Measurements from ENCODE around the gene CD163. TPM values are rescaled to one million over a fixed set of nuclear protein-coding genes. Genes with fewer than 3 reads are reported as not detected.

CD163 gene
- total RNA-seq, 6 donors from 2014 or later, result 267 to 721 (median 394) TPM

GRCh38 chr12:7496451-7496850 lies 7.1 kb downstream of the CD163 start:
- no peak for DNase-seq
- H3K4me3 ChIP-seq, result peak overlapping the region in 1 of 4 donors; percentile 39

GRCh38 chr12:7495136-7495535 lies 8.4 kb downstream of the CD163 start:
- no peak for ATAC-seq (ENCODE audit: low FRiP score in 2 of 2)
- Histone ChIP-seq H3K4me3 (peak overlapping the region in 1 of 4 donors; percentile 20), H3K36me3 (no peaks in the 10 kb centered on the region), H3K27ac (peak overlapping the region in 1 of 4 donors; percentile 32), H3K4me1 (no peaks in the 10 kb centered on the region), H3K9me3 (no peaks in the 10 kb centered on the region), H3K27me3 (no peaks in the 10 kb centered on the region)
- no peak for TF ChIP-seq CTCF (IDR thresholded peaks at IDR 0.05)
- TF ChIP-seq POLR2A (IDR thresholded peaks at IDR 0.05), result peak in 1 of 4 donors; percentile 8
- no peak for TF ChIP-seq POLR2AphosphoS5 (IDR thresholded peaks at IDR 0.05)
- no peak for TF ChIP-seq EP300 (IDR thresholded peaks at IDR 0.05)
- WGBS, 2 donors, result 90% methylated on average over 3 of the region's 3 CpGs
- DNase-seq, result no peak

More at GRCh38 chr12:7496451-7496850, 7.1 kb downstream of the CD163 start:
- Histone ChIP-seq H3K4me1 (no peaks in the 10 kb centered on the region), H3K27ac (peak overlapping the region in 1 of 4 donors; percentile 44), H3K36me3 (no peaks in the 10 kb centered on the region), H3K27me3 (no peaks in the 10 kb centered on the region), H3K9me3 (no peaks in the 10 kb centered on the region)
- 53 to 63% methylated on average over 4 of the region's 4 CpGs for WGBS, 2 donors
- no peak for ATAC-seq (ENCODE audit: low FRiP score in 2 of 2)
- TF ChIP-seq POLR2A (IDR thresholded peaks at IDR 0.05) (no peak), EP300 (IDR thresholded peaks at IDR 0.05) (no peak), POLR2AphosphoS5 (IDR thresholded peaks at IDR 0.05) (no peak), CTCF (IDR thresholded peaks at IDR 0.05) (no peak)

- no peak for TF ChIP-seq EP300 (IDR thresholded peaks at IDR 0.05)
- TF ChIP-seq POLR2AphosphoS5 (IDR thresholded peaks at IDR 0.05), result no peak
- no peak for TF ChIP-seq CTCF (IDR thresholded peaks at IDR 0.05)
- TF ChIP-seq POLR2A (IDR thresholded peaks at IDR 0.05), result no peak
- ATAC-seq (ENCODE audit: low FRiP score in 2 of 2), result no peak
- Histone ChIP-seq H3K36me3 (no peaks in the 10 kb centered on the region), H3K4me1 (no peaks in the 10 kb centered on the region), H3K27me3 (no peaks in the 10 kb centered on the region), H3K9me3 (no peaks in the 10 kb centered on the region), H3K27ac (no peak overlapping the region), H3K4me3 (peak overlapping the region in 1 of 4 donors; percentile 3)
- DNase-seq, result no peak
- WGBS, 2 donors, result 81 to 82% methylated on average over 3 of the region's 3 CpGs
Observed at GRCh38 chr12:7493006-7493405, 10.6 kb downstream of the CD163 start.

- H3K36me3 ChIP-seq, result peaks cover 0 to 2% (median 0%) of the 10 kb centered on the region in 4 donors
- WGBS, 2 donors, result 90 to 94% methylated on average over 6 of the region's 6 CpGs
- no peaks in the 10 kb centered on the region for H3K4me1 ChIP-seq
- TF ChIP-seq POLR2AphosphoS5 (IDR thresholded peaks at IDR 0.05) (no peak), EP300 (IDR thresholded peaks at IDR 0.05) (no peak), CTCF (IDR thresholded peaks at IDR 0.05) (no peak), POLR2A (IDR thresholded peaks at IDR 0.05) (no peak)
- H3K27ac ChIP-seq, result no peak overlapping the region
- no peaks in the 10 kb centered on the region for H3K9me3 ChIP-seq
- ATAC-seq (ENCODE audit: low FRiP score in 2 of 2) (no peak), DNase-seq (no peak)
- no peaks in the 10 kb centered on the region for H3K27me3 ChIP-seq
- no peak overlapping the region for H3K4me3 ChIP-seq
Observed at GRCh38 chr12:7486512-7486911, 17.1 kb downstream of the CD163 start.

GRCh38 chr12:7485095-7485494 lies 18.5 kb downstream of the CD163 start:
- no peaks in the 10 kb centered on the region for H3K9me3 ChIP-seq
- H3K4me1 ChIP-seq, result no peaks in the 10 kb centered on the region
- H3K27ac ChIP-seq, result no peak overlapping the region
- DNase-seq (no peak), ATAC-seq (ENCODE audit: low FRiP score in 2 of 2) (no peak)
- no peak overlapping the region for H3K4me3 ChIP-seq
- TF ChIP-seq EP300 (IDR thresholded peaks at IDR 0.05) (no peak), POLR2AphosphoS5 (IDR thresholded peaks at IDR 0.05) (no peak), CTCF (IDR thresholded peaks at IDR 0.05) (no peak), POLR2A (IDR thresholded peaks at IDR 0.05) (no peak)
- peaks cover 0 to 2% (median 0%) of the 10 kb centered on the region in 4 donors for H3K36me3 ChIP-seq
- 76 to 94% methylated on average over 4 of the region's 4 CpGs for WGBS, 2 donors
- no peaks in the 10 kb centered on the region for H3K27me3 ChIP-seq
